Adrenal gland (tissue), 5 donors: ENCODE results near the gene CACNA1G.

Experiments
- POLR2A ChIP-seq, 2 donors: fragments of 450-650 bp; IDR thresholded peaks; one replicate each; pipeline ENCODE4 v1.6.1; 2017; ENCODE audit warnings: antibody characterized with exemption in 2 of 2, mild to moderate bottlenecking in 2 of 2, moderate library complexity in 1 of 2
- TF ChIP-seq, protein P1 (sequence below), 6 experiments: fragments of 450-650 bp in 4 of 6; fragments of 200-600 bp in 2 of 6; sonication (generic) in 1 of 6; IDR thresholded peaks; 1 replicate in 5 of 6; 2 replicates in 1 of 6; pipeline versions ENCODE4 v1.5.1 to v1.8.0; 2016 to 2021; ENCODE audit warnings: antibody characterized with exemption in 6 of 6, mild to moderate bottlenecking in 2 of 6, moderate library complexity in 1 of 6
- donor health status: DM: no; HTN: no; CAD: no.

DNA sequence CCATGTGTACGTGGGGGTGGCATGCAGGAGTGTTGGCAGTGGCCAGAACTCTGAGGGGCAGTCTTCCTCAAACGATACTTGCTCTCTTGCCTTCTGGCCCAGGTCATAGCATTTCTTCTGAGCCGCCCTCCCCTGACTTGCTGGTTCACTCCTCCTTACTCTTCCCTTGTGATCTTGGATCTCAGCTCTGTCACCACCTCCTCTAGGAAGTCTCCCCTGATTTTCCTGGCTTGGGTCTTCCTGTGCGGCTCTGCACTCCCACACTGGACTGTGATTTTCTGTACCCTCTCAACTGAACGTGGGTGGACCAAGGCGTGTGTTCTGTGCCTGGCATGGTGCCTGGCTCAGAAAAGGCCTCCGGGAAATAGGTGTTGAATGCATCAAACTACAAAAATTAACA, 25.1 kb upstream of the CACNA1G start:
- TF ChIP-seq, protein P1, sequence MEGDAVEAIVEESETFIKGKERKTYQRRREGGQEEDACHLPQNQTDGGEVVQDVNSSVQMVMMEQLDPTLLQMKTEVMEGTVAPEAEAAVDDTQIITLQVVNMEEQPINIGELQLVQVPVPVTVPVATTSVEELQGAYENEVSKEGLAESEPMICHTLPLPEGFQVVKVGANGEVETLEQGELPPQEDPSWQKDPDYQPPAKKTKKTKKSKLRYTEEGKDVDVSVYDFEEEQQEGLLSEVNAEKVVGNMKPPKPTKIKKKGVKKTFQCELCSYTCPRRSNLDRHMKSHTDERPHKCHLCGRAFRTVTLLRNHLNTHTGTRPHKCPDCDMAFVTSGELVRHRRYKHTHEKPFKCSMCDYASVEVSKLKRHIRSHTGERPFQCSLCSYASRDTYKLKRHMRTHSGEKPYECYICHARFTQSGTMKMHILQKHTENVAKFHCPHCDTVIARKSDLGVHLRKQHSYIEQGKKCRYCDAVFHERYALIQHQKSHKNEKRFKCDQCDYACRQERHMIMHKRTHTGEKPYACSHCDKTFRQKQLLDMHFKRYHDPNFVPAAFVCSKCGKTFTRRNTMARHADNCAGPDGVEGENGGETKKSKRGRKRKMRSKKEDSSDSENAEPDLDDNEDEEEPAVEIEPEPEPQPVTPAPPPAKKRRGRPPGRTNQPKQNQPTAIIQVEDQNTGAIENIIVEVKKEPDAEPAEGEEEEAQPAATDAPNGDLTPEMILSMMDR (IDR thresholded peaks at IDR 0.05) = no peak
- TF ChIP-seq POLR2A (IDR thresholded peaks at IDR 0.05) = no peak
